GM19397 (cell line): ENCODE measurements around the gene RAB6B.

Experiments used
- ATAC-seq: cut with Tn5 transposase; IDR thresholded peaks from one replicate; pipeline ENCODE4 v1.9.1; 2021; ENCODE audit warnings: mild to moderate bottlenecking, moderate library complexity; ENCODE audit not compliant: unreplicated experiment

RAB6B gene

GRCh38 chr3:133895208-133896001 is at the start of gene RAB6B:
RAB6B (minus strand) TSS chr3:133895882; CDS start chr3:133895466, 416 bp downstream.
- ATAC-seq: no peak

GRCh38 chr3:133944641-133945380 is 49.1 kb upstream of the RAB6B start:
- no peak for ATAC-seq

- no peak for ATAC-seq
Observed at GRCh38 chr3:133944181-133944580, 48.5 kb upstream of the RAB6B start.

GRCh38 chr3:133943639-133944141 is 48.0 kb upstream of the RAB6B start:
- ATAC-seq: no peak

- ATAC-seq: no peak
Observed at GRCh38 chr3:133943031-133943535, 47.4 kb upstream of the RAB6B start.

- ATAC-seq: no peak
Observed at GRCh38 chr3:133941415-133941821, 45.7 kb upstream of the RAB6B start.

- no peak for ATAC-seq
Observed at GRCh38 chr3:133940536-133940935, 44.9 kb upstream of the RAB6B start.

- ATAC-seq: no peak
Observed at GRCh38 chr3:133939463-133939835, 43.8 kb upstream of the RAB6B start.

- no peak for ATAC-seq
Observed at GRCh38 chr3:133938770-133939462, 43.2 kb upstream of the RAB6B start.

GRCh38 chr3:133937756-133938601 is 42.3 kb upstream of the RAB6B start:
- no peak for ATAC-seq

- ATAC-seq: no peak
Observed at GRCh38 chr3:133937061-133937686, 41.5 kb upstream of the RAB6B start.

GRCh38 chr3:133935843-133936769 is 40.4 kb upstream of the RAB6B start:
- ATAC-seq: no peak

GRCh38 chr3:133934996-133935842 is 39.5 kb upstream of the RAB6B start:
- no peak for ATAC-seq

GRCh38 chr3:133934073-133934970 is 38.6 kb upstream of the RAB6B start:
- no peak for ATAC-seq

GRCh38 chr3:133933097-133934024 is 37.7 kb upstream of the RAB6B start:
- no peak for ATAC-seq

- ATAC-seq: no peak
Observed at GRCh38 chr3:133932009-133932408, 36.3 kb upstream of the RAB6B start.
